Omental fat pad (tissue), 4 donors: ENCODE results near the gene CTIF. TPM values are rescaled to one million over a fixed set of nuclear protein-coding genes. Genes with fewer than 3 reads are reported as not detected.

Source experiments
- ATAC-seq: fragments of 150-250 bp; one replicate; pipeline ENCODE4 v1.9.1; 2016; ENCODE audit warnings: mild to moderate bottlenecking, moderate library complexity; ENCODE audit not compliant: low FRiP score
- DNase-seq: peaks from one replicate; pipeline ENCODE4 v3.0.0-alpha.2; 2019; ENCODE audit warnings: low spot score
- CTCF ChIP-seq, 3 donors: fragments of 450-650 bp; IDR thresholded peaks; one replicate each; pipeline ENCODE4 v1.5.1; 2016 to 2017; ENCODE audit warnings: antibody characterized with exemption in 3 of 3, mild to moderate bottlenecking in 3 of 3, moderate library complexity in 2 of 3
- total RNA-seq, 4 donors: library from RNA; depleted of rRNA; stranded (reverse); fragments of >200 nt; gene quantifications; one replicate each; pipeline ENCODE4 v1.1.0, GENCODE V29; 2016

The CTIF gene
- total RNA-seq, 4 donors from 2014 or later, result 57.5 to 94.0 (median 72.4) TPM

DNA sequence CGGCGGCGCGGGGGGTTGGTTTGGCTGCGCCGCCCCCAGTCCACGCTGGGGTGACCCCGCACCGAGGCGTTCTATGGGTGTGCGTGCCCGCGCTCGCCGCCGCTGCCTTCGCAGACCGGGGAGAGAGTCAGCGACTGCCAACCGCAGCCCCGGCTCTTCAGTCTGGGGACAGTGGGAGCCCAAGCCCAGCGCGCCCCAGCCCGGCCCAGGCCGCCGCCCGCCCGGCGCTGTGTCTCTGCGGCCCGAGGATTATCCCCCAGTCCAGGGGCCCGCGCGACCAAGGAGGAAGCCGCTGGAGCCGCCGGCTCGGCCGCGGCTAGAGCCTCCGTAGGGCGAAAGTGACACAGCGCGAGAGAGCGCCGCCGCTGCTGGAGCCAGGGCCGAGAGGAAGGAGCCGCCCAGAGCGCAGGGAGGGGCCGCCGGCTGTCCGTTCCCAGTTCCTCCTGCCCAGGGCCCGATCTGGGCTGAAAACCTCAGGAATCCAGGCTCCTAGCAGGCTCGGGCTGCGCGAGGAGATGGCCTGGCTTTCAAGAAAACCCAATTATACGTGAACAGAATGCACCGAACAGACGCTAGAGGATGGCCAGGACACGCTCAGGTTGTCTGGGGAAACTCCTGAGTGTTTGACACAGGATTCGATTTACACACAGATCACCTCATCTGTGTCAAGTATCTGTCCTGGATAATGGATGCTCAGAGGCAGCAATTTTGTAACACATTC lies 2.4 kb downstream of the CTIF start:
- TF ChIP-seq CTCF (IDR thresholded peaks at IDR 0.05), result no peak
- ATAC-seq (peak; percentile 65), DNase-seq (no peak)

- DNase-seq, result no peak
- ATAC-seq, result no peak
- TF ChIP-seq CTCF (IDR thresholded peaks at IDR 0.05), result no peak
Measured at GRCh38 chr18:48541747-48542400, 3.0 kb downstream of the CTIF start.

DNA sequence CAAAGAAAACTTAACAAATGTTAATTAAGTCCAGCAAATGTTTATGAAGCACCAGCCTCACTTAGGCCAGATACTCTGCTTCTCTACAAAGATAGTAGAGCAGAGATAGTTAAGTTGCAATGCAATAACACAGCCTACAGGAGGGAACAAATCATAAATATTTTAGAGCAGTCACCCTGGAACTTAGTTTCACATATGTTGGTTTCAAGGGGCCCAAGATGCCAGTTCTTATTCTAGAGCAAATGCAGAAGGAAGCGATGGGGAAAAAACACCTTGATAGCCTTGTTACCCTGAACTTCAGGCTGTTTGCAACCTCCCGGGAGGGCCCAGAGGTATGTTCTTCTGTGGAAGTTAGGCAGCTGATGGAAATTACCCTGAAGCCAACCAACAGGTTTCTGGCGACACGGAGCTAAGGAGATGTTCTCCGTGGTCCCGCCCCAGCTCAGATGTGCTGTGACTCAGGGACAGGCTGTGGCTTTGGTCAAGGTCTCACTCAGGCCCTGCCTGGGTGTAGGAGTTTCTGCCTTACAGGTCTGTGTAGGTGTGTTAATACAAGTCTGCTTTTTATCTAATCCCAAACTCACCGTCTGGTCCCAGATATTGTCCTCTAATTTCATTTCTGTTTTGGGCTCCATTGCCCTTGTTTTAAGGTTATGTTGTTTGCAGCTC lies 3.8 kb downstream of the CTIF start:
- no peak for TF ChIP-seq CTCF (IDR thresholded peaks at IDR 0.05)
- no peak for ATAC-seq
- DNase-seq, result no peak

DNA sequence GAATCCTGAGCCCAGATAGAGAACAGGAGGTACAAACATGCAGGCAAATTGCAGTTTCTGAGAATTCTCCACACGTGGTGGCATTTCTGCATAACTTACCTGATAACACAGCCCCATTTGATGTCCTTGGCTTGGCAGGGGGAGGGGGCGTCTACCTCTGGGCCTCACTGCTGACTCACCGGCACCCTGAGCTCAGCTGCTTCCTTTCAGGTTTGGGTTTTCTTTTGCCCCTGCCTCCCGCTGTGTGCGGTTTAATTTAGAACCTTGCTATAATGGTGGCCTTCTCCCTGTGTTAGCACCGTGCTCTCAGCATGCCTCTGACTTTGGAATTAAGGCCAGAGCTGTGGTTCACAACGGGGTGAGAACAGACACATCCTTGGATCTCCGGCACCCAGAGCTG lies 4.4 kb downstream of the CTIF start:
- ATAC-seq (no peak), DNase-seq (no peak)
- no peak for TF ChIP-seq CTCF (IDR thresholded peaks at IDR 0.05)

GRCh38 chr18:48544116-48544515 lies 5.3 kb downstream of the CTIF start:
- ATAC-seq (no peak), DNase-seq (no peak)
- no peak for TF ChIP-seq CTCF (IDR thresholded peaks at IDR 0.05)

GRCh38 chr18:48544661-48545415 lies 6.0 kb downstream of the CTIF start:
- no peak for DNase-seq

More at GRCh38 chr18:48544661-48545415, 6.0 kb downstream of the CTIF start:
- TF ChIP-seq CTCF (IDR thresholded peaks at IDR 0.05), result no peak
- ATAC-seq, result no peak
